Measurements from ENCODE around the gene DBP.
A peak's percentile ranks its signal among the peaks of the same experiment; 100 is the strongest.
"Not testable (repeated sequence)": the region's sequence is repeated elsewhere in the genome, so short reads cannot be mapped to it uniquely, and the experiment has no call there.

DBP gene

GRCh38 chr19:48664476-48664875 is 27.3 kb upstream of the DBP start:
- DNase-seq = no peak

GRCh38 chr19:48663667-48664066 is 26.5 kb upstream of the DBP start:
- DNase-seq = no peak

GRCh38 chr19:48661711-48662090 is 24.5 kb upstream of the DBP start:
- no peak for DNase-seq

- peak; percentile 77 for DNase-seq
Observed at GRCh38 chr19:48660852-48661710, 23.9 kb upstream of the DBP start.

GRCh38 chr19:48659768-48660167 is 22.6 kb upstream of the DBP start:
- no peak for DNase-seq

GRCh38 chr19:48658483-48658882 is 21.3 kb upstream of the DBP start:
- DNase-seq = no peak

- DNase-seq = not testable (repeated sequence)
Observed at GRCh38 chr19:48657828-48658227, 20.6 kb upstream of the DBP start.

- DNase-seq = no peak
Observed at GRCh38 chr19:48656840-48657474, 19.8 kb upstream of the DBP start.

GRCh38 chr19:48654299-48655059 is 17.3 kb upstream of the DBP start:
- DNase-seq = no peak

GRCh38 chr19:48651683-48652048 is 14.5 kb upstream of the DBP start:
- DNase-seq = no peak

GRCh38 chr19:48650974-48651682 is 13.9 kb upstream of the DBP start:
- no peak for DNase-seq

- DNase-seq = no peak
Observed at GRCh38 chr19:48648134-48648533, 11.0 kb upstream of the DBP start.

- DNase-seq = no peak
Observed at GRCh38 chr19:48646722-48647216, 9.6 kb upstream of the DBP start.

- peak; percentile 91 for DNase-seq
Observed at GRCh38 chr19:48646001-48646721, 9.0 kb upstream of the DBP start, which contains the start of gene CA11. Gene CA11 (minus strand): TSS chr19:48646187. CDS start chr19:48645632, 555 bp downstream.

- DNase-seq = no peak
Observed at GRCh38 chr19:48645620-48646000, 8.4 kb upstream of the DBP start.

GRCh38 chr19:48644839-48645619 is 7.8 kb upstream of the DBP start:
- DNase-seq = peak; percentile 65

- no peak for DNase-seq
Observed at GRCh38 chr19:48644355-48644754, 7.2 kb upstream of the DBP start.

- DNase-seq = no peak
Observed at GRCh38 chr19:48642862-48643261, 5.7 kb upstream of the DBP start.

GRCh38 chr19:48641850-48642249 is 4.7 kb upstream of the DBP start:
- no peak for DNase-seq

GRCh38 chr19:48639483-48640375 is 2.5 kb upstream of the DBP start:
- no peak for DNase-seq

Measured in activated CD4-positive, CD25-positive, alpha-beta regulatory T cell treated with anti-CD3 and anti-CD28 coated beads, Interleukin-2, amount 50 U/mL, for 72 hours (primary cell).